ACHN (cell line): ENCODE results near the gene BFSP2.
A peak's percentile ranks its signal among the peaks of the same experiment; 100 is the strongest.

ENCODE experiments used
- DNase-seq: peaks from one replicate; pipeline ENCODE4 v3.0.0-alpha.2; 2015
- in situ Hi-C: cut with HindIII; loops from 2 replicates; pipeline ENCODE4 v1.10.0; 2017; ENCODE audit warnings: low sequenced_read_pairs, low pct_ligation_motif_present, low pct_unique_long_range_greater_than_20kb

The BFSP2 gene

GRCh38 chr3:133445108-133445507 is 45.3 kb downstream of the BFSP2 start:
- in situ Hi-C loops, result no loop called here
- no peak for DNase-seq

- no peak for DNase-seq
- in situ Hi-C loops, result no loop called here
Measured at GRCh38 chr3:133447750-133448477, 48.1 kb downstream of the BFSP2 start.

GRCh38 chr3:133448478-133449122 is 48.7 kb downstream of the BFSP2 start:
- in situ Hi-C loops, result no loop called here
- DNase-seq, result no peak

- DNase-seq, result no peak
- in situ Hi-C loops, result no loop called here
Measured at GRCh38 chr3:133451309-133451708, 51.5 kb downstream of the BFSP2 start.

- in situ Hi-C loops, result no loop called here
- no peak for DNase-seq
Measured at GRCh38 chr3:133452641-133453319, 52.9 kb downstream of the BFSP2 start.

GRCh38 chr3:133453383-133453782 is 53.5 kb downstream of the BFSP2 start:
- in situ Hi-C loops, result no loop called here
- DNase-seq, result no peak

GRCh38 chr3:133455281-133455680 is 55.4 kb downstream of the BFSP2 start:
- in situ Hi-C loops, result no loop called here
- DNase-seq, result no peak

GRCh38 chr3:133455960-133456359 is 56.1 kb downstream of the BFSP2 start:
- in situ Hi-C loops, result no loop called here
- no peak for DNase-seq

GRCh38 chr3:133457025-133457424 is 57.2 kb downstream of the BFSP2 start:
- no peak for DNase-seq
- in situ Hi-C loops, result no loop called here

- in situ Hi-C loops, result no loop called here
Measured at GRCh38 chr3:133457465-133458067, 57.7 kb downstream of the BFSP2 start.

GRCh38 chr3:133459400-133459799 is 59.5 kb downstream of the BFSP2 start:
- no peak for DNase-seq
- in situ Hi-C loops, result no loop called here

More at GRCh38 chr3:133457465-133458067, 57.7 kb downstream of the BFSP2 start:
- peak; percentile 17 for DNase-seq

- in situ Hi-C loops, result no loop called here
- DNase-seq, result no peak
Measured at GRCh38 chr3:133460809-133461208, 61.0 kb downstream of the BFSP2 start.

GRCh38 chr3:133461291-133461690 is 61.4 kb downstream of the BFSP2 start:
- DNase-seq, result no peak
- in situ Hi-C loops, result no loop called here

- in situ Hi-C loops, result no loop called here
Measured at GRCh38 chr3:133463347-133463860, 63.5 kb downstream of the BFSP2 start.

GRCh38 chr3:133464573-133464972 is 64.7 kb downstream of the BFSP2 start:
- DNase-seq, result peak; percentile 36
- in situ Hi-C loops, result no loop called here

More at GRCh38 chr3:133463347-133463860, 63.5 kb downstream of the BFSP2 start:
- no peak for DNase-seq

GRCh38 chr3:133466531-133467386 is 66.9 kb downstream of the BFSP2 start:
- no peak for DNase-seq
- in situ Hi-C loops, result no loop called here

GRCh38 chr3:133467780-133468179 is 67.9 kb downstream of the BFSP2 start:
- DNase-seq, result no peak
- in situ Hi-C loops, result no loop called here

GRCh38 chr3:133468251-133468721 is 68.4 kb downstream of the BFSP2 start:
- no peak for DNase-seq
- in situ Hi-C loops, result no loop called here
